ENCODE measurements around the gene MAGED4.
"Not testable (repeated sequence)": the region's sequence is repeated elsewhere in the genome, so short reads cannot be mapped to it uniquely, and the experiment has no call there.

- TF ChIP-seq, protein P1, sequence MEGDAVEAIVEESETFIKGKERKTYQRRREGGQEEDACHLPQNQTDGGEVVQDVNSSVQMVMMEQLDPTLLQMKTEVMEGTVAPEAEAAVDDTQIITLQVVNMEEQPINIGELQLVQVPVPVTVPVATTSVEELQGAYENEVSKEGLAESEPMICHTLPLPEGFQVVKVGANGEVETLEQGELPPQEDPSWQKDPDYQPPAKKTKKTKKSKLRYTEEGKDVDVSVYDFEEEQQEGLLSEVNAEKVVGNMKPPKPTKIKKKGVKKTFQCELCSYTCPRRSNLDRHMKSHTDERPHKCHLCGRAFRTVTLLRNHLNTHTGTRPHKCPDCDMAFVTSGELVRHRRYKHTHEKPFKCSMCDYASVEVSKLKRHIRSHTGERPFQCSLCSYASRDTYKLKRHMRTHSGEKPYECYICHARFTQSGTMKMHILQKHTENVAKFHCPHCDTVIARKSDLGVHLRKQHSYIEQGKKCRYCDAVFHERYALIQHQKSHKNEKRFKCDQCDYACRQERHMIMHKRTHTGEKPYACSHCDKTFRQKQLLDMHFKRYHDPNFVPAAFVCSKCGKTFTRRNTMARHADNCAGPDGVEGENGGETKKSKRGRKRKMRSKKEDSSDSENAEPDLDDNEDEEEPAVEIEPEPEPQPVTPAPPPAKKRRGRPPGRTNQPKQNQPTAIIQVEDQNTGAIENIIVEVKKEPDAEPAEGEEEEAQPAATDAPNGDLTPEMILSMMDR (IDR thresholded peaks at IDR 0.05; ENCODE audit: control extremely low read depth in 1 of 3, insufficient read depth in 1 of 3, low read depth in 1 of 3, low read length in 3 of 3), result not testable (repeated sequence)
- TF ChIP-seq RAD21 (IDR thresholded peaks at IDR 0.05 in 1 of 2, conservative IDR thresholded peaks at IDR 0.05 in 1 of 2; ENCODE audit: low read depth in 2 of 2, low read length in 2 of 2); EZH2 (IDR thresholded peaks at IDR 0.05; ENCODE audit: low read depth, low read length, severe bottlenecking); POLR2AphosphoS5 (IDR thresholded peaks at IDR 0.05; ENCODE audit: low read depth, low read length); SUZ12 (IDR thresholded peaks at IDR 0.05; ENCODE audit: low read length); CHD2 (IDR thresholded peaks at IDR 0.05; ENCODE audit: low read length); NANOG (IDR thresholded peaks at IDR 0.05; ENCODE audit: insufficient read depth, low read depth, low read length, poor library complexity, severe bottlenecking); SP4 (IDR thresholded peaks at IDR 0.05; ENCODE audit: low read length); SIN3A (conservative IDR thresholded peaks at IDR 0.05 in 1 of 2, IDR thresholded peaks at IDR 0.05 in 1 of 2; ENCODE audit: low read depth in 1 of 2, low read length in 2 of 2); POLR2A (IDR thresholded peaks at IDR 0.05; ENCODE audit: control extremely low read depth in 1 of 2, low read depth in 2 of 2, low read length in 2 of 2); MAFK (IDR thresholded peaks at IDR 0.05; ENCODE audit: low read depth, low read length); KDM1A (IDR thresholded peaks at IDR 0.05; ENCODE audit: borderline replicate concordance, low read length): not testable (repeated sequence)
Measured at GRCh38 chrX:52211405-52211804, 26.7 kb downstream of the MAGED4 start.
